Testis (tissue), 2 donors: ENCODE measurements around the gene EEFSEC.

ENCODE experiments used
- POLR2A ChIP-seq: fragments of 450-650 bp; IDR thresholded peaks from one replicate; pipeline ENCODE4 v1.6.1; 2017; ENCODE audit warnings: antibody characterized with exemption, mild to moderate bottlenecking, moderate library complexity
- TF ChIP-seq, protein P1 (sequence below), 3 experiments: fragments of 450-650 bp in 2 of 3; fragments of 200-600 bp in 1 of 3; sonication (generic) in 1 of 3; IDR thresholded peaks; one replicate each; pipeline ENCODE4 v1.5.1; 2016 to 2019; ENCODE audit warnings: antibody characterized with exemption in 3 of 3, mild to moderate bottlenecking in 2 of 3, moderate library complexity in 1 of 3

DNA sequence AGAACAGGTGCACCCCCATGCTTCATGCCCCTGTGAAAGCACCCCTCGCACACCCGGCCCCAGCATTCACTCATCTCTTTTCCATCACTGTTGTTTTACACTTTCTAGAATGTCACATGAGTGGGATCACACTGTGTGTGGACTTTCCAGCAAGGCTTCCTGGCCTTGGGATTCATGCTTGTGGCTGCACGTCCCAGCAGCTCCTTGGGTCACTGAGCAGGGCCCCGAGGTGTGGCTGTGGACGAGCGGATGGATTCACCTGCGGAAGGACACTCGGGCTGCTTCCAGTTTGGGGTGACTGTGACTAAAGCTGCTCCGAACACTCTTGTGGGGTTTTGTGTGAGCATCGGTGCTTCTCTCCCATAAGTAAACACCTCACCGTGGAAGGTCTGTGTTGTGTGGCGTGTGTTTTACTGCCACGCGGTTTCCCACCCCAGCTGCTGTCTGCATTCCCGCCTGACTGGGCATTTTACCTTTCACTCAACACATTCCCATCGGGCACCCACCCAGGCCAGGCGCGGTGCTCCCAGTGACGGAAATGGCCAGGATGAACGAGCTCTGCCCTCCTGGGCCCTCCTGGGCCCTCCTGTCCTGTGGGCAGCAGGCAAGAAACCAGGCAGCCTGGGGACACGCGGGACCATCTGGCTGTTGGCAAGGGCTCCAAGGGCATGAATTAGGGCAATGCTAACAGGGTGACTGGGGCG, 272.0 kb downstream of the EEFSEC start:
- TF ChIP-seq, protein P1, sequence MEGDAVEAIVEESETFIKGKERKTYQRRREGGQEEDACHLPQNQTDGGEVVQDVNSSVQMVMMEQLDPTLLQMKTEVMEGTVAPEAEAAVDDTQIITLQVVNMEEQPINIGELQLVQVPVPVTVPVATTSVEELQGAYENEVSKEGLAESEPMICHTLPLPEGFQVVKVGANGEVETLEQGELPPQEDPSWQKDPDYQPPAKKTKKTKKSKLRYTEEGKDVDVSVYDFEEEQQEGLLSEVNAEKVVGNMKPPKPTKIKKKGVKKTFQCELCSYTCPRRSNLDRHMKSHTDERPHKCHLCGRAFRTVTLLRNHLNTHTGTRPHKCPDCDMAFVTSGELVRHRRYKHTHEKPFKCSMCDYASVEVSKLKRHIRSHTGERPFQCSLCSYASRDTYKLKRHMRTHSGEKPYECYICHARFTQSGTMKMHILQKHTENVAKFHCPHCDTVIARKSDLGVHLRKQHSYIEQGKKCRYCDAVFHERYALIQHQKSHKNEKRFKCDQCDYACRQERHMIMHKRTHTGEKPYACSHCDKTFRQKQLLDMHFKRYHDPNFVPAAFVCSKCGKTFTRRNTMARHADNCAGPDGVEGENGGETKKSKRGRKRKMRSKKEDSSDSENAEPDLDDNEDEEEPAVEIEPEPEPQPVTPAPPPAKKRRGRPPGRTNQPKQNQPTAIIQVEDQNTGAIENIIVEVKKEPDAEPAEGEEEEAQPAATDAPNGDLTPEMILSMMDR (IDR thresholded peaks at IDR 0.05): no peak
- TF ChIP-seq POLR2A: no peak
